Small intestine (tissue), 7 donors: Measurements from ENCODE around the gene AIRE. TPM values are rescaled to one million over a fixed set of nuclear protein-coding genes. Genes with fewer than 3 reads are reported as not detected.
"Not testable (repeated sequence)": the region's sequence is repeated elsewhere in the genome, so short reads cannot be mapped to it uniquely, and the experiment has no call there.

ENCODE experiments used
- DNase-seq, 2 donors: peaks; one replicate each; pipeline versions ENCODE4 v3.0.0 to v3.0.0-alpha.2; 2013
- FAIRE-seq: peaks from 2 replicates; lab custom pipeline; 2012; peaks lifted over from hg19 to GRCh38; lab: Jason Lieb, UNC
- H3K27ac ChIP-seq, 3 donors: one replicate each; pipeline ENCODE4 v1.5.1; 2013; ENCODE audit warnings: low read length in 2 of 3, mild to moderate bottlenecking in 2 of 3, control low read depth in 1 of 3, inconsistent platforms in 1 of 3, low read depth in 1 of 3, moderate library complexity in 1 of 3
- H3K27me3 ChIP-seq, 3 donors: one replicate each; pipeline ENCODE4 v1.6.1; 2013; ENCODE audit warnings: low read length in 3 of 3, inconsistent platforms in 1 of 3; ENCODE audit not compliant: control insufficient read depth in 3 of 3, insufficient read depth in 3 of 3
- H3K36me3 ChIP-seq, 3 donors: one replicate each; pipeline ENCODE4 v1.6.1; 2013; ENCODE audit warnings: low read length in 3 of 3, inconsistent platforms in 1 of 3, low read depth in 1 of 3, mild to moderate bottlenecking in 1 of 3, moderate library complexity in 1 of 3; ENCODE audit not compliant: control insufficient read depth in 3 of 3, insufficient read depth in 2 of 3
- H3K4me1 ChIP-seq, 3 donors: one replicate each; pipeline ENCODE4 v1.6.1; 2013; ENCODE audit warnings: low read length in 2 of 3, inconsistent platforms in 1 of 3, low read depth in 1 of 3, mild to moderate bottlenecking in 1 of 3, moderate library complexity in 1 of 3; ENCODE audit not compliant: control insufficient read depth in 3 of 3, insufficient read depth in 2 of 3
- H3K4me3 ChIP-seq, 3 donors: one replicate each; pipeline ENCODE4 v1.5.1; 2013; ENCODE audit warnings: low read length in 3 of 3, control low read depth in 1 of 3, inconsistent platforms in 1 of 3, low read depth in 1 of 3, mild to moderate bottlenecking in 1 of 3, moderate library complexity in 1 of 3
- H3K9me3 ChIP-seq, 2 donors: one replicate each; pipeline ENCODE4 v1.6.1; 2013; ENCODE audit warnings: low read depth in 1 of 2, low read length in 1 of 2; ENCODE audit not compliant: control insufficient read depth in 2 of 2, insufficient read depth in 1 of 2
- WGBS, 3 donors: extraction: QIAGEN DNeasy Blood & Tissue Kit; methylation state at CpG; one replicate each; pipeline ENCODE4 v1.1.7; 2013; 5-methylcytosine and 5-hydroxymethylcytosine counted together
- polyA plus RNA-seq, 4 donors: library from polyadenylated mRNA; stranded (reverse) in 3 of 4; unstranded in 1 of 4; fragments of 200-250 nt in 3 of 4; fragments of 120-200 nt in 1 of 4; gene quantifications; one replicate each; pipeline versions ENCODE4 v1.2.1 to v1.2.3, GENCODE V29; 2013
- donor health status: healthy with polysubstance abuse.
- donor health status: control.
- donor health status: control.
- donor health status: Bipolar disorder and iron deficiency.
- donor health status: healthy.

AIRE gene
- polyA plus RNA-seq, 4 donors, result 0.06 to 7.0 TPM; not detected in 2

DNA sequence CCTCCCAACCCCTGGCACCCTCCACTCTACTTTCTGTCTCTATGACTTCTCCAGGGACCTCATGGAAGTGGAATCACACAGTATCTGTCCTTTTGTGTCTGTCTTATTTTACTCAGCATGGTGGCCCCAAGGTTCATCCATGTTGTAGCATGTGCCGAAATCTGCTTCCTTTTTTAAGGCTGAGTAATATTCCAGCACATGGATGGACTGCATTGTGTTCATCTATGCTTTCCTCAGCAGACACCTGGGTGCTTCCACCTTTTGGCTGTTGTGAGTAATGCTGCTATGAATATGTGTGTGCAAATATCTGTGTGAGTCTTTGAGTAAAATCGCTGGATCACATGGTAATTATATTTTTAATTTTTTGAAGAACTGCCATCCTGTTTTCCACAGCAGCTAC lies 12.6 kb downstream of the AIRE start:
- Histone ChIP-seq H3K4me1 (peaks cover 2 to 42% (median 3%) of the 10 kb centered on the region in 3 donors), H3K27me3 (no peaks in the 10 kb centered on the region), H3K36me3 (peaks cover 0 to 12% (median 0%) of the 10 kb centered on the region in 3 donors), H3K9me3 (no peaks in the 10 kb centered on the region), H3K27ac (peak overlapping the region in 1 of 3 donors; percentile 31), H3K4me3 (no peak overlapping the region)
- WGBS, 3 donors, result 89 to 95% (median 93%) methylated on average over 2 of the region's 2 CpGs
- DNase-seq, result peak in 1 of 2 donors; percentile 22
- FAIRE-seq, result no peak

DNA sequence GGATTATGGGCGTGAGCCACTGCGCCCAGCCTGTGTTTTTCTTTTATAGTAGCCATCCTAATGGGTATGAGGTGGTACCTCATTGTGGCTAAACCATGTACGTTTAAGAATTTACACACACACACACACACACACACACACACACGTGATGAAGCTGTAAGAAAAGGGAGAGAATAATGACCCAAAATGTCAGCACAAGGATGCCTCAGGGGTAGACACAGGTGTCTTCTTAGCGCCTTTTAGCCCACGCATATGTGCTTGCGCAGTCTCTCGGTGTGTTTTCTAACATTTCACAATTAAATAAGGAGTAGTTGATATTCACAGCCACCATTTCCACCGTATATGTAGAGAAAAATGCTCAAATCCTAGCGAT lies 13.4 kb downstream of the AIRE start:
- Histone ChIP-seq H3K4me1 (peaks cover 5 to 48% (median 5%) of the 10 kb centered on the region in 3 donors), H3K9me3 (no peaks in the 10 kb centered on the region), H3K27me3 (no peaks in the 10 kb centered on the region), H3K27ac (peak overlapping the region; percentile 87 to 99 (median 92)), H3K4me3 (peak overlapping the region; percentile 60 to 96 (median 83)), H3K36me3 (peaks cover 0 to 14% (median 0%) of the 10 kb centered on the region in 3 donors)
- FAIRE-seq (no peak), DNase-seq (no peak)
- 31 to 38% (median 34%) methylated on average over 10 of the region's 10 CpGs for WGBS, 3 donors

DNA sequence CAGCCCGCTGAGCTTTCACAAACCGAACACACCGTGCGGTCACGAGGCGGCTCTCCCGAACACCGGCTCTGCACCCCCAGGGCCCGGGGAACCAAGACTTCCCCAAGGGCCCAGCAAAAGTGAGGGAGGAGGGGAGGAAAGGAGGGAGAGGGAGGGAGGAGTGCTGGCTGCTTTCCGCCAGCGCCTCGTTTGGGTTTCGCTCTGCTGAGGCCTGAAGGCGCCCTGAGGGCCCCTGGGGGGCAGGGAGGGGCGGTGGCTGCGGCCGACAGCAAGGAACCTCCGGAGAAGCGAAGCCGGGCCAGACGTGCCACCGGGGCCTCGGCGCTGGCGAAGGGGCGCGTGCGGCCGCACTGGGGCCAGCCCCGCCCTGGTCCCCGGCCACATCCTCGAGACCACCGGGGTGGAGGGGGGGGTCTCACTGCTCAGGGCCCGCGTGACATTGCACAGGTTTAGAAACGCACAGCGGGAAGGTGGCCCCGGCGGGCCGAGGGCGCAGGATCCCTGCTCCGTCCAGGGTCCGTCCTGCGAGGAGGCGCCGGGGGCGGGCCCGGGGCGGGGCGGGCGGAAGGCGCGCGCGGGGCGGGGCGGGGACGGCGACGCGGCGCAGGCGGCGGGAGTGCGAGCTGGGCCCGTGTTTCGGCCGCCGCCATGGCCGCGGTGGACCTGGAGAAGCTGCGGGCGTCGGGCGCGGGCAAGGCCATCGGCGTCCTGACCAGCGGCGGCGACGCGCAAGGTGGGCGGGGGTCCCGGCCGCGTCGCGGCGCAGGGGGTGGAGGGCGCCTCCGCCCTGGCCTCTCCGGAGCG lies 14.0 kb downstream of the AIRE start, which contains the start of gene PFKL:
PFKL (plus strand) TSS at position 596 of the 804 bp plus-strand sequence; CDS start at position 649, 53 bp downstream.
- H3K4me1 ChIP-seq, result peaks cover 8 to 49% (median 9%) of the 10 kb centered on the region in 3 donors
- H3K36me3 ChIP-seq, result peaks cover 0 to 18% (median 0%) of the 10 kb centered on the region in 3 donors
- H3K4me3 ChIP-seq, result peak within 1 kb of the TSS; percentile 73 to 96 (median 83)
- DNase-seq (peak; percentile 72 to 92), FAIRE-seq (no peak)
- no peaks in the 10 kb centered on the region for H3K9me3 ChIP-seq
- peak within 1 kb of the TSS; percentile 92 to 99 (median 98) for H3K27ac ChIP-seq
- no peaks in the 10 kb centered on the region for H3K27me3 ChIP-seq
- 0 to 2% (median 1%) methylated on average over 28 to 94 of the region's 94 CpGs for WGBS, 3 donors

DNA sequence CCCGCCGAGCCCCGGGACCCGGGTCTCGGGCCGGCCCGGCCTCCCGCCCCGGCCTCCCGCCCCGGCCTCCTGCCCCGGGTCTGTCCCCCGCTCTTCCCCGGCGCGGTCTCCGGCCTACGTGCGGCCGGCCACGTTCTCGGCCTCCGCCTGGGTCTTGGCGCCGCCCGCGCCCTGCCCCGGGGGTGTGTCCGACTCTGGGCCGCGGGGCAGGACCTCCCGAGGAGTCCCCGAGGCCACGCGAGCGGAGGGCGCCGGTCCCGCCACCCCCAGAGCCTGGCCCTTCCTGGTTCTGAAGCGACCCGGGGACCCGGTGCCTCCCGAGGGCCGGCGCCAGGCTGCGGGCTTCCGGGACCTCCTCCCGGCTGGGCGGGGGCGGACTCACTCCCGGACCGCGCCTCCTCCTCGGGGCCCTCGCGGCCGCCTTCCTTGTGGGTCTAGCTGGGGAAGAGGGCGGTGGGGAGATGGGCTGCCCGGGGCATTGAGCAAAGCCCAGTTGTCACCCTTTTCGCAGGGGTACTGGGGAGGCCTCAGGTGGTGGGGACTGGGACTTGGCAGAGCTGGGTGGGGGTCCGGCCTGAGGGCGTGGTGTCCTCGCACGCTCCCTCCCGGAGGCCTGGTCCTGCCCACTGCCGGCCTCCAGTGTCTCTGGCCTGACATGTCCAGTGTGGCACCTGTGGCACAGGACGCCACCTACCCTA lies 14.7 kb downstream of the AIRE start:
- H3K4me1 ChIP-seq, result peaks cover 10 to 54% (median 11%) of the 10 kb centered on the region in 3 donors
- H3K36me3 ChIP-seq, result peaks cover 0 to 22% (median 0%) of the 10 kb centered on the region in 3 donors
- WGBS, 3 donors, result 0 to 1% (median 1%) methylated on average over 31 to 67 of the region's 67 CpGs

DNA sequence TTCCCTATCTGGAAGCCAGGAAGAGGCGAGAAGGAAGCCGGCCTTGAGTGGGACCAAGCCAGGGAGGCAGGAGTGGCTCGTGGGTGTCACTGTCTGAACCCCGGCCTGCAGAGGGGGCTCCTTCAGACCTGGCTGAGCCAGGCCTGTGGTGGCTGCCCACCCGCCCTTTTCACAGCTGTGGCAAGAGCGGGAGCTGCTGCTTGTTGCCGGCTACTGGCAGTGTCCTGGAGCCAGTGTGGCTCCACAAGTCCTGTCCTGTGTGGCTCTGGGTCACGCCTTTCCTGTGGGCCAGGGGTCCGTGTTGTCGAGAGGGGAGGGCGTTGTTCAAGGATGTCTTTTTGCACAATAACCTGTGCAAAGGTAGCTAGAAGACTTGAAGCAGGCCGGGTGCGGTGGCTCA lies 15.5 kb downstream of the AIRE start:
- Histone ChIP-seq H3K4me1 (peaks cover 10 to 56% (median 11%) of the 10 kb centered on the region in 3 donors), H3K27ac (peak overlapping the region; percentile 84 to 98 (median 84)), H3K27me3 (no peaks in the 10 kb centered on the region), H3K9me3 (no peaks in the 10 kb centered on the region), H3K36me3 (peaks cover 0 to 29% (median 0%) of the 10 kb centered on the region in 3 donors), H3K4me3 (peak overlapping the region; percentile 73 to 96 (median 83))
- DNase-seq (peak in 1 of 2 donors; percentile 18), FAIRE-seq (no peak)
- WGBS, 3 donors, result 21 to 49% (median 33%) methylated on average over 11 to 13 of the region's 13 CpGs

More for the DNA sequence above, 14.7 kb downstream of the AIRE start:
- no peak for FAIRE-seq
- H3K27me3 ChIP-seq, result no peaks in the 10 kb centered on the region
- H3K4me3 ChIP-seq, result peak overlapping the region; percentile 73 to 96 (median 83)
- H3K27ac ChIP-seq, result peak overlapping the region; percentile 84 to 98 (median 84)
- DNase-seq, result peak; percentile 81 to 90
- H3K9me3 ChIP-seq, result no peaks in the 10 kb centered on the region

DNA sequence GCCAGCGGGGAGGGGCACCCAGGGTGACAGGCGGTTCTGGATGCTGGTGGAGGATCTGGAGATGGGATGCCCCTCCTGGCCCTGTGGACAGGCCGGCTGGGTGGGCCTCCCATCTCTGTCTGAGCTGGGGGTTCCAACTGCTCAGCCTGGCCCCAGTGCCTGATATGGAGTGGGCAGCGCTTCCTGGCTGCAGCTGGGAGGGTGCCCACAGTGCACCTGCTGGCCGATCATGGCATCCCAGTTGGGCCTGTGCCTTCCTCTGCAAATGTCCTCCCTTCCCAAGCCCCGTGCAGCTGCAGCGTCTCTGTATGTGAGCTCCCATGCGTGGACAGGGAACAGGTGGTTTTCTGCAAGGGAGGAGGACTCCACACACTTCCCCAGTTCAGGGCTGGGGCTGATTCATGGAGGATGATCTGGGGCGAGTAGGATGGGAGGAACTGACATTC lies 16.3 kb downstream of the AIRE start:
- Histone ChIP-seq H3K4me3 (peak overlapping the region in 2 of 3 donors; percentile 73 to 96), H3K4me1 (peaks cover 10 to 61% (median 11%) of the 10 kb centered on the region in 3 donors), H3K27me3 (no peaks in the 10 kb centered on the region), H3K36me3 (peaks cover 0 to 38% (median 2%) of the 10 kb centered on the region in 3 donors), H3K9me3 (no peaks in the 10 kb centered on the region), H3K27ac (peak overlapping the region; percentile 84 to 98 (median 84))
- no peak for FAIRE-seq
- WGBS, 3 donors, result 32 to 61% (median 37%) methylated on average over 7 to 9 of the region's 9 CpGs
- peak; percentile 42 to 54 for DNase-seq

DNA sequence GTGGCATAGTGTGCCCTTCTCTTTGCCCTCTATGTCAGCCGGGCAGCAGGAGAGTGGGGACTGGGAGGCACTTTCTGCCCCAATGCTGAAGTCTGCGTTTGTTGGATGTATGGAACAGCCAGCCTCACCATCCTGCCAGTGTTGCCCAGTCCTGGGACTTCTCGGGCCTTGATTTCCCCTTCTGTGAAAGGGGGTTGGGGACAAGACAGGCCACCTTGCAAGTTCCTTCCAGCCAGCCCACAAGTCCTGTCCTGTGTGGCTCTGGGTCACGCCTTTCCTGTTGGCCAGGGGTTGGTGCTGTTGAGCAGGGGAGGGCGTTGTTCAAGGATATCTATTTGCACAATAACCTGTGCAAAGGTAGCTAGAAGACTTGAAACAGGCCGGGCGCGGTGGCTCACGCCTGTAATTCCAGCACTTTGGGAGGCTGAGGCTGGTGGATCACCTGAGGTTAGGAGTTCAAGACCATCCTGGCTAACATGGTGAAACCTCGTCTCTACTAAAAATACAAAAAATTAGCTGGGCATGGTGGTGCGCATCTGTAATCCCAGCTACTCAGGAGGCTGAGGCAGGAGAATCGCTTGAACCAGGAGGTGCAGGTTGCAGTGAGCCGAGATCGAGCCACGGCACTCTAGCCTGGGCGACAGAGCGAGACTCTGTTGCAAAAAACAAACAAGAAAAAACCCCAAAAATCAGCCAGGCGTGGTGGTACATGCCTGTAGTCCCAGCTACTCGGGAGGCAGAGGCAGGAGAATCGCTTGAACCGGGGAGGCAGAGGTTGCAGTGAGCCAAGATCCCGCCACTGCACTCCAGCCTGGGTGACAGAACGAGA lies 17.1 kb downstream of the AIRE start:
- H3K9me3 ChIP-seq, FAIRE-seq, H3K27me3 ChIP-seq: not testable (repeated sequence)
- peaks cover 2 to 46% (median 5%) of the 10 kb centered on the region in 3 donors for H3K36me3 ChIP-seq
- H3K27ac ChIP-seq, result peak overlapping the region; percentile 84 to 98 (median 84)
- 33 to 67% (median 52%) methylated on average over 22 to 23 of the region's 23 CpGs for WGBS, 3 donors
- H3K4me3 ChIP-seq, result peak overlapping the region in 2 of 3 donors; percentile 9 to 73
- peak; percentile 83 to 95 for DNase-seq
- H3K4me1 ChIP-seq, result peaks cover 10 to 55% (median 11%) of the 10 kb centered on the region in 3 donors
